Brain pericyte (primary cell): ENCODE measurements around the gene MYO1B.

Experiments
- DNase-seq: peaks from one replicate; pipeline ENCODE4 v3.0.0-alpha.2; 2012; ENCODE audit warnings: low read depth, low spot score

Gene MYO1B

DNA sequence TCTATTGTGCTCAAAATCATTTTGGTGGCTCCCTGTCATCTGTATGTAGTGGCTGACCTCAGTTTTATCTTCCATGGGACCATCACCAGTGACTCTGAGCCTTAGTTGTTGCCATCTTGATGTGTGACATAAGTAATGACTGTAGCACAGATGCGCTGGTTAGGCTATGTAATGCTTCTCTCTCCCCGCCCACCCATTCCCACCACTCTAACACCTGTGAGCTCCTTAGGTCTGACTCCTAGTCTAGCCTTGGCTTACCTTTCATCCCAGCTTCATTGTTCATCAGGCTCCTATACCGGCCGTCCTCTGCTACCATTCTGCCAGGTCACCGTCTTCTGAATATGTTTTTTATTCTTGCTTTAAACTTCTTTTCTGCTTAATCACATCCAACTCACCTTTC, 17.2 kb downstream of the MYO1B start:
- no peak for DNase-seq

DNA sequence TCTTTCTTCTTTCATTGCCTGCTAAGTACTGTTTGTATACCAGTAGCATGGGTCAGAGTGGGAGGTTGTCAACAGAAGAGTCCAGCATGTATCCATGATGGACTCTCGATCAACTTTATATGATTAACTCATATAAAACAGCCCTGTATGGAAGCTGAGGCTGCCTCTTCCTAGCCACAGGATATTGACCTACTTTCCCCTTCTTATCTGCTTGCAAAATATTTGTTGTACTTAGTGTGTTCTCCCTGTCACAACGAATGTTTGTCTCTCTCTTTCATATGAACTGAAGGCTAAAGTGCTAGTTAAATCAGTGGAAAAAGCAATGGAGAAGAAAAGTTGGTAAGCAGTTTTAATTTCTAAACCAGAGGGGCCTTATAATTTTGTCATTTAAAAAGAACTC, 17.8 kb downstream of the MYO1B start:
- DNase-seq: no peak

DNA sequence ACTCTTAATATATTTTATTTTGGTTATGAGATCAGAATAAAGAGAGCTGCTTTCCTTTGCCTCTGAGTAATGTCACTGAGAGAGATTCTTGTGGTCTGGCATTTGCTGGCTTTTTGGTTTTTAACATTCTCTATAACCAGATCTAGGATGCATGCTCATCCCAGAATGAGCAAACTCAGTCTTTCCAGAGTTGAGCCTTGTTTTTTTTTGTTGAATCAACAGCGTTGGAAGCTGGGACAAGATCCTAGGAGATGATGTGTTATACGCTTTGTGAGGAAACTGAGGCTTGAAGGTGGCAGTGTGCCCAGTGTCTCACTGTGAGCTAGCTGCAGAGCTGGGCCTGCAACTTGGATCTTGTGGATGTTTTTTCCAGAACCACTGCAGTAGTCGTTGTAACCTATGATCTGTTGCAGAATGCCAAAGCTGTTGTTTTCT, 19.5 kb downstream of the MYO1B start:
- peak; percentile 61 for DNase-seq

DNA sequence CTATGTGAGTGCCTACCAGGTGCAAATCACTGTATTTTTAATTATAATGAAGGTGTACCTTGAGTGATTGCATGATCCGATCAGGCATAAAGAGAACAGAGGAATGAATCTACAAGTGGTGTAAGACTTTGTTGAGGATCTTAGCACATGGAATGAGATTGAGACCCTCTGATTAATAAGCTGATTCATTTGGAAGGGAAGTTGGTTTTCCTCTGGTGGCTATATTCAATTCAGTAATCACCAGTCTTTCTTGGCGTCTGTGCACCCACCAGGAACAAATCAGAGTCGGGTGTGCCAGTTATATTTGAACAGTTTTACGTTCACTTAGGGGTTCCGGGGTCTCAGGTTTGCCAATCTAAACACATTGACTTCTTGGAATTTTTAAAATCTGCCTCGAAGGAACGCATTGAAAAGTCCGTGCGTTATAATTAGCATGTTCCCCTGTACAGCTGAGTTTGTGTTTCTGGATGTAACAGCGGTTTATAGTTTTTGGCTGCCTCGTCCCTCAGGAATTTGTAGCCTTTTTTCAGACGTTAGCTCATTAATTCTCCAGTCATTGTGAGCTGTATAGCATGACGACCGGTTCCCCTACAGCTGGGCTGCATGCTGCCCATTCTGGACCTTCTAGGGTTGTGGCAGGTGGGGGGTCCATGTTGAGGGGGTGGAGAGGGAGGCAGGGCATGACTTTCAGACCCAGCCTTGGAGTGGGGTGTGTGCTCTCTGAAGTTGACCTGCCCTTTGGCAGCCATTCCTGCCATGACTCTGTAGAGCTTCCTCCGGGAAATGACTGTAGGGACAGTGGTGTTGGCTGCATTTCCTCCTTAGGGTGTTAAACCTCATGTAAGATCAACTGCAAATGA, 20.3 kb downstream of the MYO1B start:
- DNase-seq: no peak

DNA sequence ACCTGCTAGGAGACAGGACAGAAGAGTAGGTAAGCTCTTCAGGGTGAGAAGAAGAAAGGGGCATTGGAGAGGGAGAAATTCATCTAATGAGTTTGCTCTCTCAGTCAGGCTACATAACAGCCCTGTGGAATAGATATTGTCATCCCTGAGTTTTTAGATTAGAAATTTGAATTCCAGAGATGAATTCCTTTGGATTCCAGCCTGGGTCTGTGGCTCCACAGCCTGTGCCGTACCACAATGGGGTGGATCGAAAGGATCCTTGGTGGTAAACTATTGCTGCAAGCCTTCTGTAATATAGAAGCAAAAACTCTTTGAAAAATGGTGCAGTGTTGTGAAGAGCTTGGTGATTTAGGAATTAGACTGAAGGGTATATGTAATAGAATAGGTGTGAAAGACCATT, 21.0 kb downstream of the MYO1B start:
- DNase-seq: no peak

DNA sequence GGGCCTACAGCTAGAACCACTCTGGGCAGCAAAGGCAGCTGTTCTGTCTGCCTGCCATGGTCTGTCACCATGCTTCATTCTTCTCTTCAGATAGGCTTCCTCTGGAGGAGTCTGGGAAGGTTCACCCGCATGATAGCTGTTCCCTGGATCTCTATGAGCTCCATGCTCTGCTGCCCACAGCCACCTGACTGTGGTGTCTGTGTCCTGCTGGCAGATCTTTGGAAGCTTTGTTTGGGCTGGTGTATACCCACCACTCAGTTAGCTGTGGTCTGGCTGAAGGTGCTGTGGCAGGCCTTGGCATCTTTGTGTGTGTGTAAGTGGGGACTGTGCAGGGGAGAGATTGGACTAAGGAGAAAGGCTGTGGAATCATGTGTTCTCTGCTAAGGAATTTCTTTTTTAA, 23.4 kb downstream of the MYO1B start:
- no peak for DNase-seq

DNA sequence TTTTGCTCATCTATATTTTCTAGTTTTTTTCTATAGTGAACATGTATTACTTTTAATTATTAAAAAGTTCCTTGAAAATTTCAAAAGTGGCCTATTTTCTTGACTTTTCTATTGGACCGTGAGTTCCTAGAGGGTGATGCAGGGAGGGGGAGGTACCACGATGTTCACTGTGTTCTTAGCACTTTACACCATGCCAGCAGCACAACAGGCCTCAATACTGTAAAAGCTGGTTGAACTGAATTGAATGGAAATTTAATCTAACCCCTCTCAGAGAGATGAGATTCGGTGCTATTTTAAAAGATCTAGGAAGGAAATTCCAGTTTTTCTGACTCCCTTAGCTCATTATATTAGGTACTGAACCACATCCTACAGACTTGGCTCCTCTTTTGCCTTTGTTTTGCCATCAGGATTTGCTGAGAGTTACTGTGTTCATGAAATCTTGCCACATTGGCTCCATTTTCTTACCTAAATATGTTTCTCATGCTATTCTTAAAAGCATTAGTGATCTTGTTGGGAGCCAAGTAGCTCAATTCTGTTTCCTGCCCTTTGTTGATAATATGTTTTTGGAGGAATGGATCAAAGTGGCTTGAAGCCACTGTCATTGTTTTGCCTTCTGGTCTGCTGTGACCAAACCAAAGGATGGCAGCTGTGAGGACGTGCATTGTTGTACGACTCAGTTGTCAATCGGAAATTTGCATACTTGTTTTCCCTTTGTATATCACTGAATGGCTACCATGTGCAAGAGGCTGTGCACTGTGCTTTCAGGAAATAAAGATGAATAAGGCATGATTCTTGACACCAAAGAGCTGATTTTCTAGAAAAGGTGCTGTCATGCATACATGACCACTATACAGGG, 25.3 kb downstream of the MYO1B start:
- no peak for DNase-seq

DNA sequence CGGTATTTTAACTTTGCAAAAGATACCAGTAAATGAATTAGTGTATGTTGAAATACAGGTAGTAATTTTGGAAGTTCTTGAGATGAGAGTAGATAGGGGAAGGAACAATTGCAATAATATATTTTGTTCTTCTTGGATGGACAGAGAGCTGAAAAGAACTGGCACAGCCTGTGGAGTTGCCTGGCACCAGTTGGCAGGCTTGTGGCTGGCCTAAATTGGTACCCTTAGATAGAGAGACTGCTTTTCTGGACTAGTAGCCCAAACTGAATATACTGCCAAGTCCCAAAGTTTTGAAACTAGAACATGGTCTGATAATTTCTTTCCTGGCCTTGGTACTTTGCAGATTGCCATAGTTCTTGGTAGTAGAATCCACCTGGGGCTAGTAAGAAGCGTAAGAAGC, 26.9 kb downstream of the MYO1B start:
- DNase-seq: no peak

DNA sequence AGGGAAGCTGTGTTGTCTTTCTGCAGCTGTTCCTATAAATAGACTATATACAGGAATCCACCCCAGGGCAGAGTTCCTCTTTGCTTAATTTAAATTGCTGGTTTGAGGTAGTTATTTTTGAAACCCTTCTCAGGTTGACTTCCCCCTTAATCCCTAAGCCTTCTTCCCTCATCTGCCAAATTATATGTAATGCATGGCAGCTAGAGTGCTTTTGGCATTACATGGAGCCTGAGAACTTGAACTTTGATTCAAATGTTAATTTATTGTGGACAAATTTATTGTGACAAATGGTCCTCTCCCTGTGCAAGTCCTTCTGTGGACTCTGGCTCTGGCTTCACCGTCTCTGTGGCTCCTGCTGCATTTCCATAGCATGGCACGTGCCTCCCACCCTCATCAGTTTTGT, 29.2 kb downstream of the MYO1B start:
- no peak for DNase-seq

DNA sequence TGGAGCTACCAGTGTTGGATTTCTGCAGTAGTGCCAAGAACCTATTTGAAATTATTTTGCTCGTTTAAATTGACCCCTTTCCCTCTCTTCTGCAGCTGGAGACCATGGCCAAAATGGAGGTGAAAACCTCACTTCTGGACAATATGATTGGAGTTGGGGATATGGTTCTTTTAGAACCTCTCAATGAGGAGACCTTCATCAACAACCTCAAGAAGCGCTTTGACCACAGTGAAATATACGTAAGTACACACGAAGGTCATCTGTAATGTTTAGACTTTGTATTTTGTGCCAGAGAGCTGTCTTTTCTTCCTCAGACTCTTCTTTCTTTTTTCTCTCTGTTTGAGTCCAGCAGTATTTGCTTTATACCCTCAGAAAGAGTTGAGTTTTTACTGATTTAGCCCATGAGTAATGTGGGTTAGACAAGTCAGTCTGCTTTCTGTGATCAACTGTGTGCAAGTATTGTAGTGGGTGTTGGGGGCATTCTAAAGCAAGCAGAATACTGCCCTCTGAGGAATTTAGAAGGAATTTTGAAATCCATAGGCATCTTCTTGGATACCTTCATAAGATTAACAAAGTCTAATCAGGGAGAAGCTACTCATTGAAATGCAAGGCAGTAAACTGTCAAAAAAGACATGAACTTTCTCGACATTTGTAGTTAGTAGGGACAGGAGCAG, 31.7 kb downstream of the MYO1B start:
- no peak for DNase-seq

DNA sequence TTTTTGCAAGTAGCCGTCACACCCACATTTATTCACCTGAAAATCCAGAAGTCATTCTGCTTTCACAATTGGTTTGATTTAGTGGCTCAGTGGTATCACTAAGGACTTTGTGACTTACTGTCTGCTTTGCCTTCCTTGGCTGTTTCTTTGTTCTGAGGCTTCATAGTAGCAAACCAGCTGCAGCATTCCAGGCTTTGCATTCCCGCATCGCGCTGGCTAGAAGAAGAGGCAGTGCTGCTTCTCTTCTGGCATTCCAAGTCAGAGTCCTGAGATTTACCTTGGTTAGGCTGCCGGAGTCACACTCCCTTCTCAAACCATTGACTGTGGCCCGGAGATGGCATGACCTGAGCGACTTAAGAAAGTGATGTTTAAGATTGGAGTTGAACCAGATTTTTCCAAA, 35.1 kb downstream of the MYO1B start:
- DNase-seq: no peak

DNA sequence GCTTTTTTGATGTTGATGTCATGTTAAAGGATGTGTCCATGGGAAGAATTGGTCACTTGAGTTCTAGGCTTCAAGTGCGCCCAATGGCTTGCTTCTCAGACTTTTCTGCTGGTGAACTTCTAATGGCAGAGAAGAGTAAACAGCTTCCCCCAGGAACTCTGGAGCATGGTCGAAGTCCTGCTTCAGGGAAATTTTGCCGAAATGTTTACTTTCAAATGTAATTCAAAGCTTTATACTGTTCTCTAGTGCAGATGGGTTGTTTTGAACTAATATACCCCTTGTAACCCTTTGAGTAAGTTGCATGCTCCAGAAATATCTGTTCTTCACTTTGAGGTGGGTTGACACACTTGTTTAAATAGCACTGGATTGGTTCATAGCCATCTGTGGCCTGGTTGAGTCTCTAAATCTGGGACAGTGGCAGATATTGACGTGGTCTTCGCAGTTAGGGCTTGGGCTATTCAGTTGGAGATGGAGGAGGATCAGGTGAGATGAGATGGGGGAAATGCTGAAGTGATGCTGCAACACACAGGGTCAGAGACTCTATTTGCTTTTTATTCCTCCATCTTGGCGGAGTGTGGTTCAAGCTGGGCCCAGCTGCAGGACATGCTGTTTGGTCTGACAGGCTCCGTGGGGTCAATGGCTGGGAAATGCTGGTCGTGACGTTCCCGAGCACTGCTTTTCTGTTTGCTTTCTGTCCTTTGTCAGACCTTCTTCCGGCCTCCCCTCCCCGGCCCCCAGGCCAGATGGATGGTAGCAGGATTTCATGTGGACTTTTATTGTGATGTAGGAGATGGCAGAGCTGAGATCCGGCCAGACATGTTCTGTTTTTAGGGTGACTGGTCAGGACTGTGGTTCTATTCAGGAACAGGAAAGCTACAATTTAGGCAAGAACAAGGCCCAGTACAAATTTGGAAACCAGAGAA, 35.9 kb downstream of the MYO1B start:
- no peak for DNase-seq

DNA sequence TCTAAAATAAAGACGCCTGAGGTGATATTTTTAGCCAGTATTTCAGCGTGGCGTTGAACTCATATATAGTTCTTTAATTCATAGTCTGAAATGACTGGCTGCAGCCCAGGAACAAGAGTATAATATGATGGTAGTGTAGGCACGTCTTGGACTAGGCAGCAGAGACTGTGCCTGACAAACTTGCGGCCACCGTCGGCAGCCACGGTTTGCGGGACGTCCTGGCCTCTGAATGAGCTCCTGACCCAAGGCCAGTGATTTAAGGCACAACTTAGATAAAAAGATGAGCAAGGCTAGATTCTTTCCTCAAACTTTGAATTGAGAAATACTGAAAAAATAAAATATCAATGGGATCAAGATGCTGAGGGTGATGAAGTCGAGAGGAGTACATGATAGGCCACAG, 40.0 kb downstream of the MYO1B start:
- no peak for DNase-seq

DNA sequence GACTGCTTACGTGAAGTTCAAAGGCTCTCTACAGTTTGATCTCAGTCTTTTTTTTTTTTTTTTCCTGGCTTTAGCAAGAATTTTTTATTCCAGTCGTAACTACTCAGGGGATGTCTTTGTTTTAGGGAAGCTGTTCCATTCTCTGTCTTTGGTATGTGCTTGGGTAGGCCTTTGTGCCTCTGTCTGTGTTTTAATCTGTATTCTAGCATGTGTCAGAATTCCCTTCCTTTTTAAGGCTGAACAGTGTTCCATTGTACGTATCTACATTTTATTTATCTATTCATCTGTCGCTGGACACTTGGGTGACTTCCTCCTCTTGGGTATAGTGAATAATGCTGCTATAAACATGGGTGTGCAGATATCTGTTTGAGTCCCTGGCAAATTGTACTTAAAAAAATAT, 42.6 kb downstream of the MYO1B start:
- no peak for DNase-seq

DNA sequence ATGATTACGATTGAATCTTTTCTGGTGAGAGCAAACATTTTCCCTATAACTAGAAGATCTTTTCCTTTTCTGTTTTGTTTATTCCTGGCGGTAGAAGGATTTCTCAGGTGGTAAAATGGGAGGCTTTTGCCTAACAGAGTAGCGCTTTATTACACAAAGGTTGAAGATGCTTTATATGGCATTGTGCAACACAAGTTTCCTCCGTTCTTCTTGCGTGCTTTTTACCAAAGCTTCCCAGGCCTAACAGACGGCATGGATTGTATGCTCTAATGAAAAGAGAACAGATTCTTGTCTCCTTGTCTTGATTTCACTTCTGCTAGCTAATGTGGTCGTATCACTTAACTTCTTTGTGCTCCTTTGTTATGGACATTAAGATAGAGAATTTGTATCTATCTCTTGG, 43.8 kb downstream of the MYO1B start:
- no peak for DNase-seq

DNA sequence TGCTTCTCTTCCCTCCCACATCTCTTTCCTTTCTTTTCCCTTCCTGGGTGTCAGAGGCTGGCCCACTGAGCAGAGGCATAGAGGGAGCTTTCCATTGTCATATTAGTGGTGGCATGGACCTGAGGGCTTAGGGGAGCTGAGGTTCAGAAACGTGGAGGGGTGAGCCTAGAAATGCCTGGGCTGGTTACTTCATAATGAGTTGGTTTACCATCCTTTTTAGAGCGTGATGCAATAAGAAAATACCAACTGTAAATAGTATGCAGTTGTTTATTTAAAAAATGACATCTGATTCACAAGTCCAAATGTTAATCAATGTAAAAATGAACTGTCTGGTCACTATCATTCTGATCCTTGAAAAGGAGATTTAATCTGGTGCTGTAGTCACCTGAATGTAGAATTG, 46.3 kb downstream of the MYO1B start:
- DNase-seq: no peak

DNA sequence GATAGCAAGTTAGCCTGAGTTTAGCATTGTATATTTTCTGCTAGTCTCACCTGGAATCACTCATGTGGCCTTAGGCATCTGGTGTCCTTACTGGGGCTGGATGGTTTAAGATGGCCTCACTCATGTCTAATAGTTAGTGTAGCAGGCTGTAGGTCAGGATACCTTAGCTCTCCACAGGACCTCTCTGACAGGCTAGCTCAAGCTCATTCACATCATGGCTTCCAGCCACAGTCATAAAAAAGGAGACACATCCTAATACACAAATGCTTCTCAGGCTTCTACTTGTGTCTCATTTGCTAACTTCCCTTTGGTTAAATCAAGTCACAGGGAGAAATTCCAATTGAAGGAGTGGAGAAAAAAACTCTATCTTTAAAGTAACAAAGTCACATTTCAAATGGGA, 47.7 kb downstream of the MYO1B start:
- DNase-seq: no peak

DNA sequence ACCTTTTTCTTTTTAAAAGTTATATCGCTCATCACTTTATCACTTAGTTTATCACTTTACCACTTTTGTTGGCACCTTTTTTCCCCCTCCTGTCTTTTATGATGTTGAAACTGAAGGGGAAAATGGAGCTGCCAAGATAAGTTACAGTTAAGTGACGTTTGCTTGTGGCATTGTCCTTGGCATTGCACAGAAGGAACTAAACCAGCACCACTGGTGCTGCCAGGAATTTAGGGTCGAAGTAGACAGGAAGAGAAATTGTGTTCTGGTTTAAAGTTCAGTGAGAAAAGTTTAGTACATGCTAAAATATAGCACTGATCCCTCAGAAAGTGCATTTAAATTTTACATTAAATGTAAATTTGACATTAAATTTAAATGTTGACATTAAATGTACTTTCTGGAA, 49.9 kb downstream of the MYO1B start:
- no peak for DNase-seq

DNA sequence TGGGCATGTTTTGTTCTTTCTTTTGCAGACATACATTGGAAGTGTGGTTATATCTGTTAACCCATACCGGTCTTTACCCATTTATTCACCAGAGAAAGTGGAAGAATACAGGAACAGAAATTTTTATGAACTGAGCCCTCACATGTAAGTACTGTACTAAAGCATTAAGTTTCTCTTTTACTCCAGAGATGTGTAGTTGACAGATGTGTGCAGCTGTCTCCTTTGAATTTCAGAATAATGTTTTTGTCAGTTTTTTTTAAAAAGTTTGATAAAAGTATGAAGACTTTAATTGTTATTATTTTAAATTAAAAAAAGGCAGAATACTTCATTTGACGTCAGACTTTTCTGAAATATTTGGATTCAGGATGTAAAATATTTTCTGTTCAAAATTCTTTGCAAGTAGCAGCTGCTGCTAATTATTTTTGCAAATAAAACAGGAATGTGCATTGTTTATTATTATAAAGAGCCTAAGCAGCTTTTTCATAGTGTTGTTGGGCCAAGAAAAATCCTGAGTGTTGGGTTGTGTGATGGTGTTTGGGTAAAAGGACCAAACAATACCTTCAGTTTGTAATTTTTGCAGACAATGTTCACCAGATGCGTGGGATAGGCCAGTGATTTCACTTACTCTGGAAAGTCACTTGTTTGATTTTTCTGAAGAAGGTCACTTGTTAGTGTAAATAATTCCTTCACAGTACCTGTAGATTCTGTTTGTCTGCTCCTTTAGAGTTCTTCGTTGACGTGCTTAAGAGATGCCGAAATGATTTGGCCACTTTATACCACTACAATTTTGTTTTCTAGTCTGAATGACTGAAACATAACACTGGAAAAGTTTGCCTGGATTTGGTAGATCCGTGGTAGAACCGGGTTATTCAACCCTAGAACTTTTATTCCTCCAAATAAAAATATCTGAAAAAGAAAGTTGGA, 51.1 kb downstream of the MYO1B start:
- DNase-seq: no peak

DNA sequence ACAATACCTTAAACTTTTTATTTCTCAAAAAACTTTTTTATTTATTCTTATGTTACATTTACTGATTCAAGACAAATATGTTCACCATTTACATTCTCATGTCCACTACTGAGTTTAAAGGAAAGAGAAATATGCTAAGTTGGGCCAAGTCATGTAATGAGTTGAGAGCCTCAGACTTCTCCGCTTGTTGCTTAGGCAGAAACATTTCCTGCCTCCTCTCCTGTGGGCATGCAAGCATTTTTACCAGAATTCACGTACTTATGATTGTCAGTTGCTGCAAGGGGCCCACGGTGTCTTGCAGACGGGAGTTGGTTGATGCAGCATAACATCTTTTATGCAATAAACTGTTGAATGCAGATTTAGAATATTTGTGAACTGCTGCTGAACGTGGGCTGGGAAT, 51.8 kb downstream of the MYO1B start:
- DNase-seq: no peak
